NCI-H1417 treated with DMSO at 0.1 percent for 48 hours (cell line): ENCODE measurements around the gene NKX6-2.
"Not testable (repeated sequence)": the region's sequence is repeated elsewhere in the genome, so short reads cannot be mapped to it uniquely, and the experiment has no call there.

ENCODE experiments used
- DNase-seq: peaks from one replicate; lab custom pipeline; 2025; lab: John Stamatoyannopoulos, UW

NKX6-2 gene

GRCh38 chr10:132785723-132786475 is at the start of gene NKX6-2:
TSS of gene NKX6-2 (minus strand) at chr10:132786147. CDS start at chr10:132785948, 199 bp downstream.
- DNase-seq, result no peak

GRCh38 chr10:132834891-132835847 is 49.2 kb upstream of the NKX6-2 start:
- no peak for DNase-seq

GRCh38 chr10:132834311-132834761 is 48.4 kb upstream of the NKX6-2 start:
- DNase-seq, result no peak

- DNase-seq, result no peak
Measured at GRCh38 chr10:132833421-132834111, 47.6 kb upstream of the NKX6-2 start.

- no peak for DNase-seq
Measured at GRCh38 chr10:132832186-132832969, 46.4 kb upstream of the NKX6-2 start.

- no peak for DNase-seq
Measured at GRCh38 chr10:132829403-132829802, 43.5 kb upstream of the NKX6-2 start.

GRCh38 chr10:132828681-132829080 is 42.7 kb upstream of the NKX6-2 start:
- no peak for DNase-seq

GRCh38 chr10:132827861-132828539 is 42.1 kb upstream of the NKX6-2 start:
- no peak for DNase-seq

GRCh38 chr10:132827423-132827789 is 41.5 kb upstream of the NKX6-2 start:
- no peak for DNase-seq

GRCh38 chr10:132826524-132827422 is 40.8 kb upstream of the NKX6-2 start:
- DNase-seq, result no peak

- not testable (repeated sequence) for DNase-seq
Measured at GRCh38 chr10:132825783-132826523, 40.0 kb upstream of the NKX6-2 start.

GRCh38 chr10:132820056-132820455 is 34.1 kb upstream of the NKX6-2 start:
- DNase-seq, result no peak

- DNase-seq, result no peak
Measured at GRCh38 chr10:132817701-132818211, 31.8 kb upstream of the NKX6-2 start.

- DNase-seq, result no peak
Measured at GRCh38 chr10:132816718-132817117, 30.8 kb upstream of the NKX6-2 start.

- no peak for DNase-seq
Measured at GRCh38 chr10:132815168-132815857, 29.4 kb upstream of the NKX6-2 start.

- no peak for DNase-seq
Measured at GRCh38 chr10:132814469-132814856, 28.5 kb upstream of the NKX6-2 start.

GRCh38 chr10:132813560-132814468 is 27.9 kb upstream of the NKX6-2 start:
- no peak for DNase-seq
